Measurements from ENCODE around the gene PPARG.

- TF ChIP-seq CTCF (IDR thresholded peaks at IDR 0.05; ENCODE audit: borderline replicate concordance, extremely low read depth, low read length, poor library complexity, severe bottlenecking) = no peak
- TF ChIP-seq EZH2 (IDR thresholded peaks at IDR 0.05; ENCODE audit: borderline replicate concordance, low read depth, low read length, severe bottlenecking) = no peak
These were observed 27.4 kb downstream of the PPARG start for GRCh38 chr3:12316253-12316652.
